Trophoblast cell (in vitro differentiated cells and primary cell): ENCODE data around the gene ATP8A1.

Experiments
- DNase-seq, 2 donors: peaks; one replicate each; pipeline ENCODE4 v3.0.0-alpha.2; 2016
- H2AFZ ChIP-seq: 2 replicates; pipeline ENCODE4 v1.6.1; 2013; ENCODE audit warnings: low read length, moderate library complexity, mild to moderate bottlenecking; ENCODE audit not compliant: insufficient read depth, poor library complexity
- H2AK5ac ChIP-seq: 2 replicates; pipeline ENCODE4 v1.6.1; 2013; ENCODE audit warnings: mild to moderate bottlenecking, low read length
- H2BK120ac ChIP-seq: 2 replicates; pipeline ENCODE4 v1.6.1; 2013; ENCODE audit warnings: low read length, mild to moderate bottlenecking, moderate library complexity; ENCODE audit not compliant: insufficient read depth, poor library complexity
- H2BK12ac ChIP-seq: 2 replicates; pipeline ENCODE4 v1.6.1; 2013; ENCODE audit warnings: mild to moderate bottlenecking, low read length, moderate library complexity
- H2BK5ac ChIP-seq: 2 replicates; pipeline ENCODE4 v1.6.1; 2013; ENCODE audit warnings: low read length, low read depth, moderate library complexity, mild to moderate bottlenecking; ENCODE audit not compliant: poor library complexity
- H3K14ac ChIP-seq: 2 replicates; pipeline ENCODE4 v1.6.1; 2013; ENCODE audit warnings: mild to moderate bottlenecking, low read length
- H3K18ac ChIP-seq: 2 replicates; pipeline ENCODE4 v1.6.1; 2013; ENCODE audit warnings: mild to moderate bottlenecking, low read length
- H3K23ac ChIP-seq: 2 replicates; pipeline ENCODE4 v1.6.1; 2013; ENCODE audit warnings: low read length
- H3K27ac ChIP-seq: 2 replicates; pipeline ENCODE4 v1.5.1; 2013; ENCODE audit warnings: low read depth, mild to moderate bottlenecking, inconsistent platforms, low read length, moderate library complexity
- H3K27me3 ChIP-seq: 2 replicates; pipeline ENCODE4 v1.6.1; 2013; ENCODE audit warnings: inconsistent platforms, mild to moderate bottlenecking, low read length, moderate library complexity; ENCODE audit not compliant: insufficient read depth
- H3K36me3 ChIP-seq, 2 experiments: 1 replicate in 1 of 2; 2 replicates in 1 of 2; pipeline ENCODE4 v1.6.1; 2013; ENCODE audit warnings: low read length in 2 of 2, mild to moderate bottlenecking in 2 of 2, moderate library complexity in 1 of 2; ENCODE audit not compliant: insufficient read depth in 2 of 2, control insufficient read depth in 1 of 2
- H3K4ac ChIP-seq: 2 replicates; pipeline ENCODE4 v1.6.1; 2013; ENCODE audit warnings: low read depth, mild to moderate bottlenecking, low read length, moderate library complexity
- H3K4me1 ChIP-seq, 2 experiments: 1 replicate in 1 of 2; 2 replicates in 1 of 2; pipeline ENCODE4 v1.6.1; 2013; ENCODE audit warnings: low read length in 2 of 2, mild to moderate bottlenecking in 2 of 2, moderate library complexity in 1 of 2; ENCODE audit not compliant: insufficient read depth in 2 of 2, control insufficient read depth in 1 of 2
- H3K4me2 ChIP-seq: 2 replicates; pipeline ENCODE4 v1.6.1; 2013; ENCODE audit warnings: inconsistent platforms, mild to moderate bottlenecking, low read length, moderate library complexity
- H3K4me3 ChIP-seq: 2 replicates; pipeline ENCODE4 v1.5.1; 2013; ENCODE audit warnings: mild to moderate bottlenecking, low read depth, low read length, inconsistent platforms
- H3K79me1 ChIP-seq: one replicate; pipeline ENCODE4 v1.6.1; 2013; ENCODE audit warnings: low read length
- H3K79me2 ChIP-seq: 2 replicates; pipeline ENCODE4 v1.6.1; 2013; ENCODE audit warnings: low read length, mild to moderate bottlenecking; ENCODE audit not compliant: control insufficient read depth, insufficient read depth, poor library complexity
- H3K9ac ChIP-seq: 2 replicates; pipeline ENCODE4 v1.6.1; 2013; ENCODE audit warnings: mild to moderate bottlenecking, low read length
- H3K9me3 ChIP-seq: 2 replicates; pipeline ENCODE4 v1.6.1; 2013; ENCODE audit warnings: low read depth, mild to moderate bottlenecking, control low read depth, inconsistent platforms, low read length; ENCODE audit not compliant: insufficient read depth
- H4K12ac ChIP-seq: 2 replicates; pipeline ENCODE4 v1.6.1; 2013; ENCODE audit warnings: low read depth, mild to moderate bottlenecking, low read length, moderate library complexity
- H4K8ac ChIP-seq: 2 replicates; pipeline ENCODE4 v1.6.1; 2013; ENCODE audit warnings: low read depth, mild to moderate bottlenecking, low read length, moderate library complexity
- H4K91ac ChIP-seq: one replicate; pipeline ENCODE4 v1.6.1; 2013; ENCODE audit warnings: low read depth, mild to moderate bottlenecking, low read length, moderate library complexity
- WGBS: extraction: QIAGEN DNeasy Blood & Tissue Kit; methylation state at CpG from one replicate; pipeline ENCODE4 v1.1.7; 2013; ENCODE audit warnings: missing lambda C conversion rate; ENCODE audit not compliant: insufficient read length, insufficient coverage; ENCODE audit errors: extremely low coverage; 5-methylcytosine and 5-hydroxymethylcytosine counted together

Gene ATP8A1

DNA sequence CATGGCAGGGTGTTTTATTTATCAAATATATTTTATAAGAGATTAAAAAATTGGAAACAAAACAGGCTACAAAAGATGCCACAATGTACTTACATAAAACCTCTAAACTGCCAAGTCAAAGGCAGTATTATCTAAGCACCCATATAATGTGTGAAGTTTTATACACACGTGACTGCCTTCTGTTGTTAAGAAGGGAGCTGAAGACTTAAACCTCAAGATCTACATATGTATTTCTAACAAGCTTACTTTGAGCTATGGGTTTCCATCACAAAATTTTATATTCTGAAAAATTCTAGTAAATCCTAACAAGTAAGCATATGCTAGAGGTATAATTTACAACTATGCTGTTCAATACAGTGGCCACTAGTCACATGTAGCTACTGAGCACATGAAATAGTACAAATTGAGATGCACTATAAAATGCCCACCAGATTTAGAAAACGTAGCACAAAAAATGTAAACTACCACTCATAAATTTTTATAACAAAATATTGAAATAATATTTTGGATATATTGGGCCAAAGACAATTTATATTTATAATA lies 9.8 kb downstream of the ATP8A1 start:
- Histone ChIP-seq H4K12ac (no peak overlapping the region), H2BK12ac (no peak overlapping the region), H3K14ac (no peak overlapping the region), H3K36me3 (no peaks in the 10 kb centered on the region), H3K79me2 (no peaks in the 10 kb centered on the region), H3K23ac (no peak overlapping the region), H3K27me3 (no peaks in the 10 kb centered on the region), H3K4me3 (no peak overlapping the region), H3K18ac (no peak overlapping the region), H2BK5ac (no peak overlapping the region), H3K9ac (no peak overlapping the region), H4K91ac (no peak overlapping the region), H3K4me1 (no peaks in the 10 kb centered on the region), H2AK5ac (no peak overlapping the region), H3K9me3 (no peaks in the 10 kb centered on the region), H3K4me2 (no peak overlapping the region), H3K79me1 (no peaks in the 10 kb centered on the region), H4K8ac (no peak overlapping the region), H2AFZ (no peak overlapping the region), H2BK120ac (no peak overlapping the region), H3K4ac (no peak overlapping the region), H3K27ac (no peak overlapping the region)
- DNase-seq, result no peak
- WGBS, result no CpG with 5 or more reads among the region's 2 CpGs

DNA sequence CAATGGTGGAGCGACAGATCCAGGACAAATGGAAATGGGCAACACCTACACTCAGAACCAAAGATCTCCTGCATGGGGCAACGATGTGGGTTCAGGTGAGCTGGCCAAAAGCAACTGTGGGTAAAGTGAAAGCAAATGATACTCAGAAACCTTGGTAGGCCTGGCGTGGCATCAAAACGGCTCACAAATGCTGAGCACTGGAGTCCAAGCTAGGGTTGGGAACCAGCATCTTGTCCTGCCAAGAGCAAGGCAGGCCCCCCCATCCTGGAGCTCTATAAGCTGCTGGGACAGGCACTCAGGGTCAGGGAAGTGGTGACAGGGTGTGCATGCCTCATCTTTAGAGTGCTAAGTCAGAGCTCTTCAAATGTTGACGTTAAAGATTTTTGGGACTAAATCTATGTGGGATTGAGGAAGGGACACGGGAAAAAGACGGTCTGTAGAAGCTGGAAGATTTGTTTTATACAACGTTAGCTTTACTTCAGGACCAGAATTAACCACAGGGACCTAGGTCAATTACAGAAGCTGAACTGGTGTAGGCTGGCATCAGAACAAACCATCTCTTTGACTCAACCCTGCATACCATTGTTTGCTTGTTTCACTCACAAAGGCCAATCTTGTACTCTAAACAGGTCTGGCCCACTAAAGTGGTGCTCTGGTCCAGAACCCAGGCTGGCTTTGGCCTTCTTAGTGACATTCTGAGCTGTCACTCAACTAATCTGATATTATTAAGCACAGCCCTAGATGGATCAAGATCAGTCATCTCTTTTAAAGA lies 10.7 kb downstream of the ATP8A1 start:
- Histone ChIP-seq H3K18ac (no peak overlapping the region), H3K23ac (no peak overlapping the region), H3K4me2 (no peak overlapping the region), H3K27ac (no peak overlapping the region), H2BK5ac (no peak overlapping the region), H2BK120ac (no peak overlapping the region), H3K4ac (no peak overlapping the region), H3K27me3 (no peaks in the 10 kb centered on the region), H3K9me3 (no peaks in the 10 kb centered on the region), H3K9ac (no peak overlapping the region), H3K4me1 (no peaks in the 10 kb centered on the region), H3K36me3 (no peaks in the 10 kb centered on the region), H4K12ac (no peak overlapping the region), H3K4me3 (no peak overlapping the region), H3K79me2 (no peaks in the 10 kb centered on the region), H4K91ac (no peak overlapping the region), H2AFZ (no peak overlapping the region), H3K14ac (no peak overlapping the region), H2BK12ac (no peak overlapping the region), H3K79me1 (no peaks in the 10 kb centered on the region), H4K8ac (no peak overlapping the region), H2AK5ac (no peak overlapping the region)
- no CpG with 5 or more reads among the region's 8 CpGs for WGBS
- DNase-seq, result no peak

- Histone ChIP-seq H2BK5ac (no peak overlapping the region), H3K14ac (no peak overlapping the region), H3K4me3 (no peak overlapping the region), H2AFZ (no peak overlapping the region), H3K4ac (no peak overlapping the region), H3K79me1 (no peaks in the 10 kb centered on the region), H3K18ac (no peak overlapping the region), H2AK5ac (no peak overlapping the region), H4K8ac (no peak overlapping the region), H2BK12ac (no peak overlapping the region), H3K23ac (no peak overlapping the region), H3K27ac (no peak overlapping the region), H3K4me2 (no peak overlapping the region), H2BK120ac (no peak overlapping the region), H3K79me2 (no peaks in the 10 kb centered on the region), H4K12ac (no peak overlapping the region), H3K27me3 (no peaks in the 10 kb centered on the region), H3K36me3 (no peaks in the 10 kb centered on the region), H3K9ac (no peak overlapping the region), H4K91ac (no peak overlapping the region), H3K9me3 (no peaks in the 10 kb centered on the region), H3K4me1 (no peaks in the 10 kb centered on the region)
- DNase-seq, result no peak
Observed at GRCh38 chr4:42644897-42645296, 12.0 kb downstream of the ATP8A1 start.

- no peaks in the 10 kb centered on the region for H3K27me3 ChIP-seq
- no peaks in the 10 kb centered on the region for H3K9me3 ChIP-seq
- H3K4ac ChIP-seq, result no peak overlapping the region
- H3K23ac ChIP-seq, result no peak overlapping the region
- H2AK5ac ChIP-seq, result no peak overlapping the region
- H2AFZ ChIP-seq, result no peak overlapping the region
- no CpG with 5 or more reads among the region's 5 CpGs for WGBS
- no peak overlapping the region for H3K4me2 ChIP-seq
- H4K8ac ChIP-seq, result no peak overlapping the region
- H3K4me3 ChIP-seq, result no peak overlapping the region
- no peak for DNase-seq
- no peak overlapping the region for H3K18ac ChIP-seq
- H3K79me1 ChIP-seq, result no peaks in the 10 kb centered on the region
- no peaks in the 10 kb centered on the region for H3K4me1 ChIP-seq
- H3K9ac ChIP-seq, result no peak overlapping the region
- no peaks in the 10 kb centered on the region for H3K36me3 ChIP-seq
- H3K27ac ChIP-seq, result no peak overlapping the region
- H4K91ac ChIP-seq, result no peak overlapping the region
- no peak overlapping the region for H3K14ac ChIP-seq
- H2BK120ac ChIP-seq, result no peak overlapping the region
- no peak overlapping the region for H4K12ac ChIP-seq
- no peaks in the 10 kb centered on the region for H3K79me2 ChIP-seq
- H2BK12ac ChIP-seq, result no peak overlapping the region
- H2BK5ac ChIP-seq, result no peak overlapping the region
Observed at GRCh38 chr4:42643685-42644084, 13.2 kb downstream of the ATP8A1 start.
